ENCODE measurements around the gene CCPG1.
"Not testable (repeated sequence)": the region's sequence is repeated elsewhere in the genome, so short reads cannot be mapped to it uniquely, and the experiment has no call there.

- TF ChIP-seq CTCF, POLR2AphosphoS5 (IDR thresholded peaks at IDR 0.05): not testable (repeated sequence)
These were observed 38.9 kb upstream of the CCPG1 start for GRCh38 chr15:55447030-55447394.

All from esophagus muscularis mucosa (tissue), 3 donors.